GM21723 (cell line): Measurements from ENCODE around the gene DUOXA1.
"Not testable (repeated sequence)": the region's sequence is repeated elsewhere in the genome, so short reads cannot be mapped to it uniquely, and the experiment has no call there.

Source experiments
- ATAC-seq: cut with Tn5 transposase; IDR thresholded peaks from one replicate; pipeline ENCODE4 v1.9.1; 2021; ENCODE audit warnings: mild to moderate bottlenecking, moderate library complexity; ENCODE audit not compliant: unreplicated experiment

Gene DUOXA1

GRCh38 chr15:45114076-45114750, 15.5 kb downstream of the DUOXA1 start, which contains the start of the genes DUOX2 and DUOXA2:
DUOX2 (minus strand) TSS chr15:45114172; CDS start chr15:45113411, 761 bp downstream.
DUOXA2 (plus strand) TSS chr15:45114326; CDS start chr15:45114606, 280 bp downstream.
- ATAC-seq: no peak

GRCh38 chr15:45113380-45113990, 16.2 kb downstream of the DUOXA1 start:
- no peak for ATAC-seq

GRCh38 chr15:45112591-45113379, 16.9 kb downstream of the DUOXA1 start:
- ATAC-seq: no peak

- no peak for ATAC-seq
Observed at GRCh38 chr15:45112143-45112590, 17.5 kb downstream of the DUOXA1 start.

- no peak for ATAC-seq
Observed at GRCh38 chr15:45111390-45112142, 18.1 kb downstream of the DUOXA1 start.

- no peak for ATAC-seq
Observed at GRCh38 chr15:45110256-45110820, 19.3 kb downstream of the DUOXA1 start.

GRCh38 chr15:45107941-45108630, 21.6 kb downstream of the DUOXA1 start:
- no peak for ATAC-seq

- no peak for ATAC-seq
Observed at GRCh38 chr15:45106002-45106790, 23.5 kb downstream of the DUOXA1 start.

GRCh38 chr15:45105586-45105985, 24.1 kb downstream of the DUOXA1 start:
- ATAC-seq: no peak

- not testable (repeated sequence) for ATAC-seq
Observed at GRCh38 chr15:45104170-45104569, 25.5 kb downstream of the DUOXA1 start.

- ATAC-seq: no peak
Observed at GRCh38 chr15:45102226-45102625, 27.5 kb downstream of the DUOXA1 start.

GRCh38 chr15:45101749-45102148, 27.9 kb downstream of the DUOXA1 start:
- no peak for ATAC-seq

GRCh38 chr15:45100884-45101625, 28.6 kb downstream of the DUOXA1 start:
- no peak for ATAC-seq

GRCh38 chr15:45099549-45100165, 30.0 kb downstream of the DUOXA1 start:
- no peak for ATAC-seq

- no peak for ATAC-seq
Observed at GRCh38 chr15:45097466-45097865, 32.2 kb downstream of the DUOXA1 start.

GRCh38 chr15:45095661-45096060, 34.0 kb downstream of the DUOXA1 start:
- ATAC-seq: no peak

GRCh38 chr15:45094358-45094730, 35.3 kb downstream of the DUOXA1 start:
- ATAC-seq: no peak
